ENCODE results near the gene SDK1. TPM values are rescaled to one million over a fixed set of nuclear protein-coding genes. Genes with fewer than 3 reads are reported as not detected.

The SDK1 gene
- total RNA-seq, 4 donors from 2014 or later, result under 0.01 to 16.2 (median 7.2) TPM

DNA sequence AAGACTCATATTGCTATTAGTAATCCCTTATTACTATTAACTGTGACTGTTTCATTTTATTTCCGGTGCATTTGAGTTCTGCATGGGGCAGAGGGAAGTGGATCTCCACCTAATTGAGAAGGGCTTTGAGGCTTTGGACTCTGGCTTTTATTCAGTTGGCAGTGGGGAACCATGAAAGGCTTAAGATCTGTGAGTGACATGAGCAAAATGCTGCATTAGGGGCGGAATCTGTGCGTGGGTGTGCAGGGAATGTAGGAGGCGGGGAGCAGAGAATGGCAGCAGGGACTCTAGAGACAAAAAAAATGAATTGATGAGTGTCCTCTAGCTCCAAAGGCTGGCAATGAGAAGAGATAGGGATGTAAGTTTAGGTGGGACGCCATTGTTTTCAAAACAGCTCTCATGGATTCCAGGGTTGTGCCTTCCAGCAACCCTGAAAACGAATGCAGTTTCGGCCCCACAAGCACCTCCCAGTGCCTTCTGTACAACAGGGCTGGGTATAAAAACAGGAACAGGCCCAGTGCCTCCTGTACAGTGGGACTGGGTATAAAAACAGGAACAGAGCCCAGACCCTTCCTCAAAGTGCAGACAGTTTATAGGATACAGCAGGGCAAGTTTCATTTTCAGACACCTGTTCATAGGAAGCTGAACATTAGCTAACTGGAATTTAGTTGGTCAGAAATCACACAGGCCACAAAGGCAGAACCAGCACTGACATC lies 717.7 kb downstream of the SDK1 start:
- no peak for DNase-seq
- TF ChIP-seq, protein P1, sequence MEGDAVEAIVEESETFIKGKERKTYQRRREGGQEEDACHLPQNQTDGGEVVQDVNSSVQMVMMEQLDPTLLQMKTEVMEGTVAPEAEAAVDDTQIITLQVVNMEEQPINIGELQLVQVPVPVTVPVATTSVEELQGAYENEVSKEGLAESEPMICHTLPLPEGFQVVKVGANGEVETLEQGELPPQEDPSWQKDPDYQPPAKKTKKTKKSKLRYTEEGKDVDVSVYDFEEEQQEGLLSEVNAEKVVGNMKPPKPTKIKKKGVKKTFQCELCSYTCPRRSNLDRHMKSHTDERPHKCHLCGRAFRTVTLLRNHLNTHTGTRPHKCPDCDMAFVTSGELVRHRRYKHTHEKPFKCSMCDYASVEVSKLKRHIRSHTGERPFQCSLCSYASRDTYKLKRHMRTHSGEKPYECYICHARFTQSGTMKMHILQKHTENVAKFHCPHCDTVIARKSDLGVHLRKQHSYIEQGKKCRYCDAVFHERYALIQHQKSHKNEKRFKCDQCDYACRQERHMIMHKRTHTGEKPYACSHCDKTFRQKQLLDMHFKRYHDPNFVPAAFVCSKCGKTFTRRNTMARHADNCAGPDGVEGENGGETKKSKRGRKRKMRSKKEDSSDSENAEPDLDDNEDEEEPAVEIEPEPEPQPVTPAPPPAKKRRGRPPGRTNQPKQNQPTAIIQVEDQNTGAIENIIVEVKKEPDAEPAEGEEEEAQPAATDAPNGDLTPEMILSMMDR (IDR thresholded peaks at IDR 0.05), result no peak
- TF ChIP-seq POLR2A (IDR thresholded peaks at IDR 0.05), result no peak
- no peaks in the 10 kb centered on the region for H3K4me1 ChIP-seq
- no peaks in the 10 kb centered on the region for H3K36me3 ChIP-seq
- no peaks in the 10 kb centered on the region for H3K27me3 ChIP-seq
- no peak overlapping the region for H3K27ac ChIP-seq
- intact Hi-C loops (cut with DNase I; ENCODE audit: low total_unique reads), result no loop called here
- H3K9me3 ChIP-seq, result no peaks in the 10 kb centered on the region
- no peak overlapping the region for H3K4me3 ChIP-seq

DNA sequence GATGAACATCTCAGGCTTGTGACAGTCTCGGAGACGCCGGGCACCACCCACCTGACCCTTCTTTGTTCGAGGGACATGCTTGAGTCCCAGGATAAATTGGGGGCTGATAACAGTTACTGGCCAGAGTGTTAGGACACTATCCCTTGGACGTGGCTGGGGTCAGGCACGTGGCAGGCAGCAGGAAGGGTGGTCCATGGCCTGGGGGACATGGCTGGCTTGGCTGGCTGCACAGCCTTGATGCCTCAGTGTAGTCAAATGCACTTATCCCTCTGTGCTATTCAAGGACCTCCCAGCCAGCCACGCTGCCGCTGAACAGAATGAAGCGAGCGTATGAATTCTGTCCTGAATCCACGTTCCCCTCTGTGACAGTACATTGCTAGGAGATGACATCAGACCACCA lies 719.0 kb downstream of the SDK1 start:
- Histone ChIP-seq H3K27ac (no peak overlapping the region), H3K4me1 (no peaks in the 10 kb centered on the region), H3K36me3 (no peaks in the 10 kb centered on the region), H3K9me3 (no peaks in the 10 kb centered on the region), H3K4me3 (no peak overlapping the region), H3K27me3 (no peaks in the 10 kb centered on the region)
- no peak for DNase-seq
- TF ChIP-seq, protein P1 (IDR thresholded peaks at IDR 0.05), result no peak
- no peak for TF ChIP-seq POLR2A (IDR thresholded peaks at IDR 0.05)
- intact Hi-C loops (cut with DNase I; ENCODE audit: low total_unique reads), result no loop called here

DNA sequence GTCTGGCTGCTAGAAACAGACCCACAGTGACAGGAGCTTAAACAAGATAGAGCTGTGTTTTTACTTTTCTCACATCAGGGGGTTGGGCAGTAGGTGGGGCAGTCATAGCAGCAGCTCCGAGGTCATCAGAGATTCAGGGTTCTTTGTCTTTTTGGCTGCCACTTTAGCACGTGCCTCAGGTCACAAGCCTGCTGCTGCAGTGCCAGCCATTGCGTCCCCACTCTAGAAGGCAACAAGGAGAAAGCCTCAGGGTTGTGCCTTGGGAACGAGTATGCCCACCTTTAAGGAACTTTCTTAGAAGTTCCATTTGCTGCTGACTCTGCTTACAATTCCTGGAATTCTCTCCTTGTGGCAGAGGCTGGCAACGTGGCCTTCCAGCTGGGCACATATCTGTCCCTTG lies 720.4 kb downstream of the SDK1 start:
- intact Hi-C loops (cut with DNase I; ENCODE audit: low total_unique reads), result no loop called here
- no peaks in the 10 kb centered on the region for H3K4me1 ChIP-seq
- H3K36me3 ChIP-seq, result no peaks in the 10 kb centered on the region
- no peak overlapping the region for H3K4me3 ChIP-seq
- TF ChIP-seq, protein P1 (IDR thresholded peaks at IDR 0.05), result no peak
- no peak for TF ChIP-seq POLR2A (IDR thresholded peaks at IDR 0.05)
- no peak for DNase-seq
- no peak overlapping the region for H3K27ac ChIP-seq
- H3K27me3 ChIP-seq, result no peaks in the 10 kb centered on the region
- H3K9me3 ChIP-seq, result no peaks in the 10 kb centered on the region

DNA sequence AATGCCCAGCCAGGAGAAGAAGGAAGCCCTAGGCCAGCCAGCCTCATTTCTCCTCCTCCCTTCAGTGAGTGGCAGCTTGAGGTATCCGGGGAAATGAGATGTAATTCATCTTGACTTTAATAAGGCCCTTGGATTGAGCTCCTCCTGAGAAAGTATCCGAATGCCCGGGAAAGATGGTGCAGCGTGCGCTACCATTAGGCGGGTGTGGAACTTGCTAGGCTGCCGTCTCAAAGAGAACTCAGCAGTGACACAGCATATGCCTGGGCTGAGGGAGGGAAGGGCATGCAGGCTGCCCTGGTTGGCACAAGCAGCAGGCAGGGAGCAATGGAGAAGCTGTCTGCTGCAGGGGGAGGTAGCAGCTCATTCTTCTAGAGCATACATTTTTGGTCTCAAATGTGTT lies 721.2 kb downstream of the SDK1 start:
- TF ChIP-seq, protein P1 (IDR thresholded peaks at IDR 0.05), result no peak
- no peak for TF ChIP-seq POLR2A (IDR thresholded peaks at IDR 0.05)
- intact Hi-C loops (cut with DNase I; ENCODE audit: low total_unique reads), result no loop called here

DNA sequence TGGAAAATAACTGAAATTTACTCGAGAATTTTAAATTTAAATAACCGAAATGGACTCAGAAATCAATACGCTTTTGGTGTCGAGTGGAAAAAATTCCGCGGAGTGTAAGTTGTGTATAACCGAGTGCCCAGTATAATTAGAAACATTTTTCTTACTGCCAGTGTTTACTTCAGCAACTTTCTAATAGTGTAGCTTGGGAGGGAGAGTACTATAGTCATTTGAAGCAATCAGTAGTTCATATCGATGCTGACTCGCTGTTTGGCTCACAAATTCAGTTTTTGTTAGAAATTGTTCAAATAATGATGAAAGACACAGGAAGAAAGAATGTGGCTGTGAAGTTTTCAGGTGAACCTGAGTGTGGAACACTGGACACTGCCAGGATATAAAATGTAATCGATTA lies 722.5 kb downstream of the SDK1 start:
- intact Hi-C loops (cut with DNase I; ENCODE audit: low total_unique reads), result no loop called here

More for the DNA sequence above, 721.2 kb downstream of the SDK1 start:
- Histone ChIP-seq H3K36me3 (no peaks in the 10 kb centered on the region), H3K9me3 (no peaks in the 10 kb centered on the region), H3K27me3 (no peaks in the 10 kb centered on the region), H3K27ac (no peak overlapping the region), H3K4me3 (no peak overlapping the region), H3K4me1 (no peaks in the 10 kb centered on the region)
- no peak for DNase-seq

More for the DNA sequence above, 722.5 kb downstream of the SDK1 start:
- Histone ChIP-seq H3K4me3 (no peak overlapping the region), H3K9me3 (no peaks in the 10 kb centered on the region), H3K27ac (no peak overlapping the region), H3K36me3 (no peaks in the 10 kb centered on the region), H3K4me1 (no peaks in the 10 kb centered on the region), H3K27me3 (no peaks in the 10 kb centered on the region)
- TF ChIP-seq, protein P1 (IDR thresholded peaks at IDR 0.05), result no peak
- no peak for TF ChIP-seq POLR2A (IDR thresholded peaks at IDR 0.05)
- DNase-seq, result no peak

Measured in uterus (tissue), 4 donors.